Medulla oblongata (tissue), 1 donor: Measurements from ENCODE around the gene DYRK4.

Source experiments
- DNase-seq: peaks from one replicate; pipeline ENCODE4 v3.0.0-alpha.2; 2015; ENCODE audit errors: extremely low spot score

DYRK4 gene

GRCh38 chr12:4564818-4565217, 2.8 kb downstream of the DYRK4 start:
- DNase-seq: peak; percentile 66

GRCh38 chr12:4566474-4566873, 4.5 kb downstream of the DYRK4 start:
- no peak for DNase-seq

- peak; percentile 79 for DNase-seq
These were observed 5.3 kb downstream of the DYRK4 start for GRCh38 chr12:4567073-4567881.

- DNase-seq: no peak
These were observed 7.3 kb downstream of the DYRK4 start for GRCh38 chr12:4569261-4569660.

GRCh38 chr12:4572680-4573079, 10.7 kb downstream of the DYRK4 start:
- no peak for DNase-seq

GRCh38 chr12:4579305-4580102, 17.5 kb downstream of the DYRK4 start:
- peak; percentile 63 for DNase-seq

- DNase-seq: no peak
These were observed 18.3 kb downstream of the DYRK4 start for GRCh38 chr12:4580281-4580688.

GRCh38 chr12:4584281-4584680, 22.3 kb downstream of the DYRK4 start:
- DNase-seq: no peak

GRCh38 chr12:4584896-4585295, 22.9 kb downstream of the DYRK4 start:
- DNase-seq: no peak

- DNase-seq: no peak
These were observed 24.5 kb downstream of the DYRK4 start for GRCh38 chr12:4586500-4586899.

GRCh38 chr12:4587108-4587507, 25.1 kb downstream of the DYRK4 start:
- DNase-seq: no peak

GRCh38 chr12:4588916-4589315, 26.9 kb downstream of the DYRK4 start:
- no peak for DNase-seq

- no peak for DNase-seq
These were observed 27.9 kb downstream of the DYRK4 start for GRCh38 chr12:4589941-4590340.

- no peak for DNase-seq
These were observed 29.2 kb downstream of the DYRK4 start for GRCh38 chr12:4591180-4591687.

GRCh38 chr12:4595881-4596280, 33.9 kb downstream of the DYRK4 start:
- DNase-seq: no peak

- no peak for DNase-seq
These were observed 41.4 kb downstream of the DYRK4 start for GRCh38 chr12:4603421-4603820.

- no peak for DNase-seq
These were observed 41.9 kb downstream of the DYRK4 start for GRCh38 chr12:4603946-4604345.

- peak; percentile 95 for DNase-seq
These were observed 42.7 kb downstream of the DYRK4 start for GRCh38 chr12:4604684-4605193.

- no peak for DNase-seq
These were observed 45.0 kb downstream of the DYRK4 start for GRCh38 chr12:4607056-4607455.

GRCh38 chr12:4609071-4609470, 47.1 kb downstream of the DYRK4 start:
- no peak for DNase-seq

GRCh38 chr12:4610481-4610880, 48.5 kb downstream of the DYRK4 start:
- DNase-seq: no peak

- peak; percentile 73 for DNase-seq
These were observed 53.7 kb downstream of the DYRK4 start for GRCh38 chr12:4615667-4616066.

GRCh38 chr12:4621511-4621910, 59.5 kb downstream of the DYRK4 start:
- DNase-seq: no peak
